HG03135 (cell line): ENCODE results near the gene ATP8A2.
"Not testable (repeated sequence)": the region's sequence is repeated elsewhere in the genome, so short reads cannot be mapped to it uniquely, and the experiment has no call there.

ENCODE experiments used
- ATAC-seq: cut with Tn5 transposase; IDR thresholded peaks from one replicate; pipeline ENCODE4 v1.9.1; 2021; ENCODE audit warnings: mild to moderate bottlenecking, moderate library complexity; ENCODE audit not compliant: unreplicated experiment

Gene ATP8A2

DNA sequence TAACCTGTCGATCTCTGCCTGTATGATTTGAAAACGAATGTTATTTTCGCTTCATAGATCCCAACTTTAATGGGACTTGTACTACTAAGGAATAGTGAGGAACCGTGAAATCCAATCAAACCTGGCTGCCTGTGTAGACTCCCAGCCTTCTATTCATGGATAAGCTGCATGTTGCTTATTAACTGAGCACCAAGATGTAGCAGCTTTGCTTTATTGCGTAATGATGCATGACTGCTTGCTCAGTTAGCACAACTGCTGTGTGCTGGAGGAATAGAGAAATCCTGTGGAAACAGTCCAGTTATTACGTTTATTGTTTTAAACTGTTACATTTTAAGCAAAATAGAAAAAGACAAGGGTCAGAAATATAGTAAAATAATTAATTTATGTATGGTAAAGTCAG lies 571.9 kb downstream of the ATP8A2 start:
- no peak for ATAC-seq

DNA sequence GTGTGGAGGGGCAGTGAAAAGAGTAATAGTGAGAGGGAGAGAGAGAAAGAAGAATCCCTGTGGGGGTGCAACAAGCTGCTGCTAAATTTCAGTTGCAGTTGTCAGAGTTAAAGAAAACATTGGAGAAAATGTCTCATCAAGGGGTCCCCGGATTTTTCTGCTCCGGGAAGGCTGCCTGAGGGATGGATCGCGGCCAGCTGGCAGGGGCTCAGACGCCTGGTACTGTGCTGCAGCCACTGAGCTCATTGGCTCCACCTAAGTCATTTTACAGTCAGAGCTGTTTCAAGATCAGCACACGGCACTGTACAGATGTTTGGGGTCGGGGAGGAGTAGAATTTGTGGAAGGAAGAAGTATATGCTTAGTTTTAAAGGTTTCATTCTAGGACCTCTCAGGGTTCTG lies 573.8 kb downstream of the ATP8A2 start:
- no peak for ATAC-seq

DNA sequence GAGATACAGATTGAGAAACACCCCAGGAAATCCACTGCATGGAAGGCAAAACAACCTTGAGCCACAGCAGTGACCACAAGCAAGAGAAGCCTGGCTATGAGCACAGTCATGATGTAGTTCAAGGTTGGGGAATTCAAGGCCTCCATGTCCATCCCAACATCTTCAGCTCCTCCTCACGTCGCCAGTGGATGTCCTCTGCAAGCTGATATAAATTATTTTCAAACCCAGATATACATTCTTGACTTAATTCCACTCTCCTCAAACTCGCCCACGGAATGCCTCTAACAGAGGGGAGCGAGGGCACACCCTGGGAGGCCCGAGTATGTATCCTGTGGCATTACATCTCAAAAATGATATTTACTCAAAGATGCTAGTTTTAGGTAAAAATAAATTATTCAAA lies 574.5 kb downstream of the ATP8A2 start:
- ATAC-seq = no peak

DNA sequence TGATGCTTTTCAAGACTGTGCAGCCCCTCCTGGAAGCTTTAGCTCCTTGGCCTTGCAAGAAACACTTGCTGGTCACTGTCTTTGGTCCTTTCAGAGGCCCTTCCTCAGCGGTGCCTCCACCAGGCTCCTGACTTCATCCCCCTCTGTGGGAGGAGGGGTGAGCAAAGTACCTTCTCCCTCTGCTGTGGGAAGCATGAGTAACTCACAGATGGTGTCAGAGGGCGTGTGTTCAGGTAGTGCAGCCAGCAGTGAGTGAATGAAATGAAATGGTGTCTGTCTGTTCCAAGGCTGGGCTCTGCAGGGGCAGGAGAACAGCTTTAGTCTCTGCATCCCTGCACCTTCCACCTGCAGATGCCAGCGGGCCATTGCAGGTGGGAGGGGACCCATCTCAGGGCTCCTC lies 577.1 kb downstream of the ATP8A2 start:
- no peak for ATAC-seq

DNA sequence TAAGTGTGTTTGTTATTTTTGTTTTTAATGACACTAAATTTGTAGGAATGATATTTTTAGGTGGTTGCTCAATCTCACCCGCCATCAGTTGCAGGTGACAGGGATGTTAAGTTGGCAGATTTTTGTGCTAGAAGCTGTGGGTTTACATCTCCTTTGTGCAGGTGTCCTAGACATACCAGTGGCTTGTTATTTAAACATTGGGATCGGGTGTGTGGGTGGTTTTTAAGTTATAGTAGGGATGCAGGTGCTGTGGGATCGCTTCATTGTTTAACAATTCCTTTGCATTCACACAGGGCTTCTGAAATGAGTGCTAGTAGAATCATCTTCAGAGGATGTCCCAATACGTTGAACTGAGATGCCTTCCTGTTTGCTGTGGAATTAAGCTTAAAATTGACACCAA lies 580.1 kb downstream of the ATP8A2 start:
- ATAC-seq = no peak

DNA sequence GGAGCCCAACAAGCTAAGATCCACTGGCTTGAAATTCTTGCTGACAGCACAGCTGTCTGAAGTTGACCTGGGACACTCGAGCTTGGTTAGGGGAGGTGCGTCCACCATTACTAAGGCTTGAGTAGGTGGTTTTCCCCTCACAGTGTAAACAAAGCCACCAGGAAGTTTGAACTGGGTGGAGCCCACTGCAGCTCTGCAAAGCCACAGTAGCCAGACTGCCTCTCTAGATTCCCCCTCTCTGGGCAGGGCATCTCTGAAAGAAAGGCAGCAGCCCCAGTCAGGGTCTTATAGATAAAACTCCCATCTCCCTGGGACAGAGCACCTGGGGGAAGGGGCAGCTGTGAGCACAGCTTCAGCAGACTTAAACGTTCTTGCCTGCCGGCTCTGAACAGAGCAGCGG lies 582.3 kb downstream of the ATP8A2 start:
- not testable (repeated sequence) for ATAC-seq

DNA sequence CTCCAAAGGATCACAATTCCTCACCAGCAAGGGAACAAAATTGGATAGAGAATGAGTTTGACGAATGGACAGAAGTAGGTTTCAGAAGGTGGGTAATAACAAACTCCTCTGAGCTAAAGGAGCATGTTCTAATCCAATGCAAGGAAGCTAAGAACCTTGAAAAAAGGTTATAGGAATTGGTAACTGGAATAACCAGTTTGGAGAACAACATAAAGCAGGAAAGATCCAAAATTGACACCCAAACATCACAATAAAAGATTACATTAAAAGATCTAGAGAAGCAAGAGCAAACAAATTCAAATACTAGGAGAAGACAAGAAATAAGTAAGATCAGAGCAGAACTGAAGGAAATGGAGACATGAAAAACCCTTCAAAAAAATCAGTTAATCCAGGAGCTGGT lies 583.2 kb downstream of the ATP8A2 start:
- not testable (repeated sequence) for ATAC-seq

DNA sequence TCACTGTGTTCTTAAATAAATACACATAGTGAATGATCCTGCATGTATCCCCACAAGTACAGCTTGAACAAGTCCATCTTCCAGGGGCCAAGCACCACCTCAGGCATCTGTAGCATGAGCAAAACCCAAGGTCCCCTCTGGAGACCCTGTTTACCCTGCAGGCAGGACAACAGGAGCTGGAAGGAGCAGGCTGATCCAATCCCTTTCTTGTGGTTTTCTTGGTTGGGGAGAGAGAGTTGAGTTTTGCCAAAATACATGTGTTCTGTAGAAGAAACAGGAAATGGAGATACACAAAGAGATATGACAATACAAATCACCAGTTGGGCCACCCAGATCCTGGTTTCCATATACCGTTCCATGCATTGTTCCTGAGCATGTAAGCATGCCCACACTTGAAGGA lies 587.2 kb downstream of the ATP8A2 start:
- no peak for ATAC-seq

DNA sequence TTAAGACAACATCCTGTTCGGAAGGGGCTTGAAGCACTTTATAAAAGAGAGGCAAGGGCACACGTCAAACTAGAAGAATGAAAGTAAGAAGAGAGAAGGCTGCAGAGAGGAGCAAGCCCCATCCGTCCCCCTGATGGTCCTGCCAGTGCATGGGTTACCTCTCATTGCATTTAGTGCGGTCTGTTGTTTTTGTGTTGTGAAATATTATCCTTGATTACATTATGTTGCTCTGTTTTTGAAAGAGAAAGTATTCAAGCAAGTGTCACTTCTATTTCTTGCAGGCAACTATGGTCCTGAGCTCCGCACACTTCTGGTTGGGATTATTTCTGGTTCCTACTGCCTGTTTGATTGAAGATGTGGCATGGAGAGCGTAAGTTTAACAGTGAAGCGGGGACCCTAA lies 589.5 kb downstream of the ATP8A2 start:
- ATAC-seq = no peak

DNA sequence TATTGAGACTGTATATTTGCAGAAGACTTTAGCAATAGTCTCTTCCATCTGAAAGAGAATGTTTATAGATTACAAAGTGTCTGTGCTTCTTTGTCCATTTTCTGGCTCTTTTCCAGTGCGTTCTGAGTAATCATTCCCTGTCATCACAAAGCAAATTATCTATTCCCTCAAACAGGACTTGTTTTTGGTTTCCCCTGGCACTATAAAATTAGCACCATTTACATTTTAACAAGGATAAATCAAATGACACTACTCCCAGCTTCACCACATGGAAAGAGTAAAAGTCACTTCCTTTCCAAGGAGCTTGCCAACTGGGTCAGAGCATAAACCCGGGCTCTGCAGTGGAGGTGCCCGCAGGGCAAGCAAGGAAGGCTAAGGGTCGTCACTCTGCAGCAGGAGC lies 591.9 kb downstream of the ATP8A2 start:
- no peak for ATAC-seq

DNA sequence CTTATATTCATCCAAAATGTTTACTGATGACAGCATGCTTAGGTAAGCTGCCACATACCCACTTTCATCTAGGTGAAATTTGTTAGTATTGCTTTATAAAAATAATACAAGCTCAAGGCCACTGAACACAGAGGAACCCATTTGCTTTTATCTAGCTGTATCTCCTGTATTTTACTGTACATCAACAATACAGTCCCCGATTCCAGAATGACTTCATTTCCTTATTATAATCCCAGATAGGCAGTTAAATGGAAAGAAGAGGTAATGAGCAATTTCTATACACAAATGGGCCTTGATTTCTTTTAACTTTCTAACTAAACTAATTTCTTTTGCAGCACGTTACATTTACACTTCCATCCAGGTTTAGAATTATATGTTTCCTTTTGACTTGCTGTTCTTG lies 593.8 kb downstream of the ATP8A2 start:
- ATAC-seq = no peak

DNA sequence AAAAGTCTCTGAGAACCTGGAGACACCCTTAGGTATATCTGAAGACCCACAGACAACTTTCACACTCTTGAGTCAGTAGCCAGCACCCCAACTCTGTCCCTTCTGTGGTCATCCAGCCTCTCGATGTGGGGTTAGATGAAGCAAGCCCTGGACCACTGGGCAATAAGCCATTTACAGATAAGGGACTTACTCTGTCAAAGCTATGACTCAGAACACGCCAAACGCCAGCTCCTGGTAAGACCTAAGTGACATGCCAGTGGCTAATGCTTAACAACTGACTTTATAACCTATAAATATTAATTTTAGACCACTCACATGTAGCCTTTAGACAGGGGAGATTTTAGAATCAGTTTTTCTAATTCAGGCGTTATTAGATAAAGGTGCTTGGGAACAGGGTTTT lies 594.3 kb downstream of the ATP8A2 start:
- no peak for ATAC-seq

DNA sequence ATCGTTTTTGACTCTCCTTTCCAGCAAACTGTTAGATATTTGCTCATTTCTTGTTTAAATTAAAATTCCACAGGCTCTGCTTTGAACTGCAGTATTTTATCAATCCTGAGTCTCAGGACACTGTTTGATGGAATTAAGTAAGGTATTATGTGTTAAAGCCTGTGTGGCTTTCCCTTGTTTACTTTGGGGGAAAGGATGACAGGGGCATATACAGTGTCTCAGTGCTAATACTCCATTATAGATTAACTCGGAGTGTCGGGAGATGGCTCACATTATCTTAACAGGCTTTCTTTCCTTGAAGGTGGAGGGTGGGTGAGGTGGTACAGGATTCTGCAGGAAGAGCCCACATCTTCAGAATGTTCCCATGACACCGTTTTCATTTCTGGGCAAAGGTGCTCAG lies 595.4 kb downstream of the ATP8A2 start:
- no peak for ATAC-seq

DNA sequence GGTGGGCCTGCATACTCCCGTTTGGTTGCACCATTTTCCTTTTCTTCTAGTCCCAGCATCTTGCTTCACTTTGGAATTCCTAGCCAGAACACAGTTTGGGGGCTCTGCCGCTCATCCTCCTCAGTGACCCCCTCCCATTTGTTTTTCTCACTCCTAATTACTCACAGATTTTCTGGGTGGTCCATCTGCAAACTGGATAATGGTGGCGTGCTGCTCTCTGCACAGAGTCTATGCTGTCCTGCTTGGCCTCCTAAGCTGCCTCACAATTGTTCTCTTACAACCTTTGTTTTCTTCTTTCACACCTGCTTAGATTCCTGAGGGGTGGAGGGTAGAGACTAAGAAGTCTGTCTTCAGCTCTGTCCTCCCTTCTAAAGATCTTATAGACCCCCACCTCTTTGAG lies 599.3 kb downstream of the ATP8A2 start:
- no peak for ATAC-seq

DNA sequence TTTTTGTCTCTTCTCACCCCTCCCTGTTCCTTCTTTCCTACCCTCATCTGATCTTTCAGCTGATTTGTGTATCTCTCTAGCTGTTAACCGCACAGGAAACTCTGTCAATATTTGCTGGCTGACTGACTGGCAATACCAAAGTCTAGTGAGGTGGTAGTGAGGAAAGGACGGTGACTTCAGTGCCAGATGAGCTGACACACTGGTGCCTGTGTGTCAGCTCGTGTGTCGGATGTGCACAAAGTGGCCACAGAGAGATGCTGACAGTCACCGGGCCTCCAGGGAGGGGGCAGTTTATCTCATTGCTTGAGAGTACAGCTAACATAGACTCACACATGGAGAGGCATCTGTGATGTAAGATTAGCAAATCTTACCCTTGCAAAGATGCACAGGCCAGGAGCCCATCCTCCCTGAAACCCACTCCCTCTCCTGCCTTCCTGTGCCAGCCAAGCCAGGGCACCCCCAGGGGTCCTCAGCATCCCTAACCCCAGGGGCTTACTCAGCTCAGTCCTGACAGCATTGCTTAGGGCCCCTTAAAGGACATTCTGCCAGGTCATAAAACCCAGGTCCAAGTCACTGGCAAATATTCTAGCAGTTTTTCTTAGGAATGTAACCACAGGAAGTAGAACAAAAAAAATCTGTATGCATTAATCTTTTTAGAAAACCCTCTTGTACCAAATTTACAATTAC lies 599.8 kb downstream of the ATP8A2 start:
- no peak for ATAC-seq

DNA sequence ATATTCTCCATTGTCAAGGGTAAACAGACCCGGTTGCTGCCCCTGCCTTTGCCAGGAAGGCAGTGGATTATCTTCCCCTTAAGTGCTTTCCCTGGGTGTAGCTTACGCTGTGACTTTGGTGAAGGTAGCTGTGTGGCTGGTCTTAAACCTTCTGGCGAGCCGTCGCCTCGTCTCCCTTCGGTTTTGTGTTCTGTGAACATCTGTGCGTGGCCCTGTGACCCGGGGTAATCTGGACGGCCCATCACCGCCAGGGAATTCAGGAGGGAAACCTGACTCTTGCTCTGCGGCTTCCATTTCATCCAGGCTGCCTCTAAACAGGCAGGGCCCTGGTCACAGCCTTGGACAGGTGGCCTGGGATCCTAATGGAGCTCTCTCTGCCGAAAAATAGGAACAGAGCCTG lies 601.3 kb downstream of the ATP8A2 start:
- no peak for ATAC-seq

DNA sequence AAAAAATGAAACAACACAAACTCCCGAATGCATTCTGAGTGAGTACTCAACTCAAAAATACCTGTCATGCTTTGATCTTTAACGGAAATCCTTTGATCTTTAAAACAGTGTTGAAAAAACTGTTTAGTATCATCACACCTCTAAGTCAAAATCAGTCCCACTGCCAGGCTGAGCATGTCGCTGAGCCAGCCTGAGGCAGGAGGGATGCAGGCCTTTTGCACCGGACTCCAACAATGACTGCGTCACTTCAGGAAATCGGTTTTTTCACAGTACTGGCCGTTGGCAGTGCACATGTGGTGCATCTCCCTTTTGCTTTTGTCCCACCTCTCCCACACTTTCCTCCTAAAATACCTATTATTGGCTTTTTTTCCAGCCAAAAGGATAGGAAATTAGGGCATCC lies 601.8 kb downstream of the ATP8A2 start:
- ATAC-seq = no peak

DNA sequence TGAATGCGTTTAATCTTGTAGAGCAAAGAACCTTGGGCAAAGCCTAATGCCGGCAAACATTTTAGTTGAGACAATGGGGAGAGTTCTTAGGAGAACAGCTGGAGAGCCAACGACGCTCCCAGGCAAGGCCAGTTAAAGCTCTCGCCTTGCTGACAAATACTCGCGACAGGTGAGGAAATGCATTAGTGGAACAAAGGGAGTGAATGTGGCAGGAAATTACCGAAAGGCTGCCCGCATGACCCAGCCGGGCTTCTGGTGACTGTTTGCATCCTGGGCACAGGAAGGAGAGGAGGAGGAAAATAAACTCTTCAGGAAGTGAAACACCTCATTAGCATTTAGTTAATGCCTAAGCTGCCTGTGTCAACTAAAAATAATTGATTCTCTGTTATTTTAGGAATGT lies 605.4 kb downstream of the ATP8A2 start:
- no peak for ATAC-seq

DNA sequence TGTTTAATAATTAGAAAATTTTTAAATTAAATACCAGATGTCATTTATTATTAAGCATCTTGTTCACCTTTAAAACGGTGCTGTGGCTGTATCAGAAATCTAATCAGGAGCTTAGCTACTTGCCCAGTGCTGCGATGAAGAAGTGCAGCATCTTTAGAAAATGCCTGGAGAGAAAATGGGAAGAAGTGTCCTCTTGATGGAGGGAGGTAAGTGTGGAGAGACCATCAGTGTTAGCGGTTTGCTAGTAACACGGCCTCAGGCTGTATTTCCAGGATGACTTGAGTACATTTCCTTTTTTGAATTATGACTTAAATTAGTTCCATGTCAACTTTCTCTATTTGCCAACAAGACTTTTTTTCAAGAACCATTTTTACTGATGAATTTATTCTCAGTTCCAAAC lies 605.9 kb downstream of the ATP8A2 start:
- ATAC-seq = no peak

DNA sequence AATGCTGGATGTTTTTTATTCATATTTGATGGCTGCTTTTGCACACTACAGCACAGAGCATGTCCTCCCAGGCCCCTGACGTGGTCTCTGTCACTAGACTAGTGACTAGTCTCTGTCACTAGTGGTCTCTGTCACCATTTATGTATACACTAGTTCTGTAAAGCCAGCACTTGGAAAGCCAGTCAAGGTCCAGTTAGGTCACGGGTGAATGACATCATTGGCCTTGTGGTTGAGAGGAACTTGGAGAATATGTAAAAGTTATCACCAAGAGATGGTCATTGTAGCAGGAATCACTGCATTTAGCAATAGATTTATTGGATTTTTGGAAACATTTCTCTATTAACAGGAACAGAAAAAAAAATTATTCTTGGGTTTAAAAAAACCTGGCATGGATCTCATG lies 607.2 kb downstream of the ATP8A2 start:
- ATAC-seq = no peak

DNA sequence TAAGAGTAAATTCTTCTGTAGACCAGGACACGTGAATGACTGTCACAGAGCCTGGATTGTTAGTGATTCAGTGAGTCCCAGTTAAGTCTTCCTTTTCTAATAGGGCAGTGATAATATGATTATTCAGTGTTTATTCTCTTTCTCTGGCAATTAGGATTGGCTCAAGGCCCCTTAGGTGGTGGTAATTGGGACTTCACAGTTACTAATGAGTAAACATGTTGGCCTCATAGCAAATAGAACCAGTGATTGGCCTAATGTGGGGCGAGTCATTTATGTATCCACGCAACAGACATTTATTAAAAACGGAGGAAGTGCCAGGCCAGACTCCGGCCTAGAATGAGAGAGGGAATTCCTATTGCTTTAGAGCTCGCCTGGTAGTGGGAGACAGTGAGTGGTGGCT lies 607.6 kb downstream of the ATP8A2 start:
- no peak for ATAC-seq

DNA sequence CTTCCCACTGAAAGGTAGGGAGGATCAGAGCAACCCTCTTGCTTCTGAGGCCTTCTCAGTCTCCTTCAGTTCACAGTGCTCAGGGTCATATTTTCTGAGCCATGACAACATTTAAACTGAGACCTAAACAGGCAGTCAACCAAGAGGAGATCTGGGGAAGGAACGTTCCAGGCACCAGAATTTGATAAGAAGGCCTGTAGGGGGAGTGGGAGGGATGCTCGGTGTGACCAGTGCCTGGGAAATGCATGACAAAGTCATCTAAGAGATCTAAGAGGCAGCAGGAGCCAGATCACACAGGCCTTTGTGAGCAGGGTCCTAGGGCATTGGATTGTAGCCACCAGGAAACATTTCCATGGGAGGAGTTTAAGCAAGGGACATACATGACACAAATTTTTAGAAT lies 608.5 kb downstream of the ATP8A2 start:
- ATAC-seq = no peak

DNA sequence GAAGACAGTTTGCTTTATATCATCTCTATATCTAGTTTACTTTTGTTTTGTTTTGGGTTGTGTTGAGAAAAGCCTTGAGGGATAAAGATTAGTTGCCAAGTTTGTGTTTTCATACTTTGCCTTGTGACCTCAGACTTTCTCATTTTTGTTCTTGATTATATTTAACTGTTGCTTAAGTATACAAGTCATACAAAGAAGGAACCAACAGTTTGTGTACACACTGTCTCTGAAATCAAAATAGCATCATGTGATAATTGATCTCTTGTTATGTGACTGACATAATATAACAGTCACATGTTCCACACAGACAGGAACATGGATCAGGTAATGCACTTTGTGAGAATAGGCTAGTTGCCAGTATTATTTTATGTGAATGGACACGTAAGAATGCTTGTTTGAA lies 609.3 kb downstream of the ATP8A2 start:
- no peak for ATAC-seq

DNA sequence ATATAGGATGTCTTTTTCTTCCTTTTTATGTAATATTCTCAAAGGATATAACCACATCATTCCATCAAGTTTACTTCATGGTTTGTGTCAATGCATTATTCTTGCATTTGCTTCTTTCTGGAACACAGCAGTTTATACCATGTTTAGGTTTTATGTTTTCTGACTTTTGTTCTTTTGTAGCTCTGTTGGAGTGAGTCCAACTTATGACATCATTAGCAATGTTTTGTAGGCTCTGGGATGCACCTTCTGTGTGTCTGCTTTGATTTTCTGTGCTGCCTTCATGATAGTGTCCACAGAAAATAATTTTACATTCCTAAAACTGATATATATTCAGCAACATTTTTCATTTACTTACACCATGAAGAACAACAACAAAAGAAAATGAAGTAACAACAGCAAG lies 611.1 kb downstream of the ATP8A2 start:
- no peak for ATAC-seq
